Measurements from ENCODE around the gene NAALADL2.

DNA sequence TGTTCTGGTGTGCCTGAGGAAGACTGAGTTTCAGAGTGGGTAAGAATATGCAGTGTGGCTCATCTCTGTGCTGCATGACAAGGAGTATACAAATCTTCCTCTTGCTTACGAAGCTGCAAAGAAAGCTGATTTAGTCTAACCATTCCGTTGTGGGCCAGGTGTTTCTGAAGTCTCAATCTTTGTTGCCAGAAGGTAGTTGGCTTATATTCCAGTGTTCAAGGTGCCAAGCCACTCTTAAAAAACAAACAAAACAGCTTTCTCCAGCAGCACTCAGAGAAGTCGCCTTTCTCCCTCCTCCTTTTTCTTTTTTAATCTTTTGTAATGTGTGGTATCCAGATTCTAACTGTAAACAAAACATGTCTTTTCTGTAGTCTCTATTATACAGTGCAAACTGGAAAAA, 872.4 kb downstream of the NAALADL2 start:
- no peak for TF ChIP-seq CTCF (IDR thresholded peaks at IDR 0.05; ENCODE audit: low read depth, low read length, missing input control)
- no peak for TF ChIP-seq TAF1 (conservative IDR thresholded peaks at IDR 0.05)
- no peak for TF ChIP-seq JUND (IDR thresholded peaks at IDR 0.05)
- no peak for TF ChIP-seq RAD21 (IDR thresholded peaks at IDR 0.05)
- TF ChIP-seq YY1 (IDR thresholded peaks at IDR 0.05) = no peak
- TF ChIP-seq RXRA (IDR thresholded peaks at IDR 0.05) = no peak
- TF ChIP-seq, protein P1, sequence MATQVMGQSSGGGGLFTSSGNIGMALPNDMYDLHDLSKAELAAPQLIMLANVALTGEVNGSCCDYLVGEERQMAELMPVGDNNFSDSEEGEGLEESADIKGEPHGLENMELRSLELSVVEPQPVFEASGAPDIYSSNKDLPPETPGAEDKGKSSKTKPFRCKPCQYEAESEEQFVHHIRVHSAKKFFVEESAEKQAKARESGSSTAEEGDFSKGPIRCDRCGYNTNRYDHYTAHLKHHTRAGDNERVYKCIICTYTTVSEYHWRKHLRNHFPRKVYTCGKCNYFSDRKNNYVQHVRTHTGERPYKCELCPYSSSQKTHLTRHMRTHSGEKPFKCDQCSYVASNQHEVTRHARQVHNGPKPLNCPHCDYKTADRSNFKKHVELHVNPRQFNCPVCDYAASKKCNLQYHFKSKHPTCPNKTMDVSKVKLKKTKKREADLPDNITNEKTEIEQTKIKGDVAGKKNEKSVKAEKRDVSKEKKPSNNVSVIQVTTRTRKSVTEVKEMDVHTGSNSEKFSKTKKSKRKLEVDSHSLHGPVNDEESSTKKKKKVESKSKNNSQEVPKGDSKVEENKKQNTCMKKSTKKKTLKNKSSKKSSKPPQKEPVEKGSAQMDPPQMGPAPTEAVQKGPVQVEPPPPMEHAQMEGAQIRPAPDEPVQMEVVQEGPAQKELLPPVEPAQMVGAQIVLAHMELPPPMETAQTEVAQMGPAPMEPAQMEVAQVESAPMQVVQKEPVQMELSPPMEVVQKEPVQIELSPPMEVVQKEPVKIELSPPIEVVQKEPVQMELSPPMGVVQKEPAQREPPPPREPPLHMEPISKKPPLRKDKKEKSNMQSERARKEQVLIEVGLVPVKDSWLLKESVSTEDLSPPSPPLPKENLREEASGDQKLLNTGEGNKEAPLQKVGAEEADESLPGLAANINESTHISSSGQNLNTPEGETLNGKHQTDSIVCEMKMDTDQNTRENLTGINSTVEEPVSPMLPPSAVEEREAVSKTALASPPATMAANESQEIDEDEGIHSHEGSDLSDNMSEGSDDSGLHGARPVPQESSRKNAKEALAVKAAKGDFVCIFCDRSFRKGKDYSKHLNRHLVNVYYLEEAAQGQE (IDR thresholded peaks at IDR 0.05) = no peak
- no peak for TF ChIP-seq MAX (IDR thresholded peaks at IDR 0.05)
- TF ChIP-seq ZBTB33 (IDR thresholded peaks at IDR 0.05) = no peak
- no peak for TF ChIP-seq ATF3 (IDR thresholded peaks at IDR 0.05)
- TF ChIP-seq GABPA (IDR thresholded peaks at IDR 0.05 in 1 of 2, conservative IDR thresholded peaks at IDR 0.05 in 1 of 2) = no peak
- TF ChIP-seq EGR1 (IDR thresholded peaks at IDR 0.05; ENCODE audit: low read depth in 2 of 2) = no peak

Measured in liver (tissue), 3 donors.